Measurements from ENCODE around the gene ARHGAP45. TPM values are rescaled to one million over a fixed set of nuclear protein-coding genes. Genes with fewer than 3 reads are reported as not detected.

ARHGAP45 gene
- total and polyA plus RNA-seq, 9 of the 15 experiments (the other 6 are each of a cell fraction or from before 2014, with no cell fraction given) = 0.08 to 22.1 (median 4.2) TPM

DNA sequence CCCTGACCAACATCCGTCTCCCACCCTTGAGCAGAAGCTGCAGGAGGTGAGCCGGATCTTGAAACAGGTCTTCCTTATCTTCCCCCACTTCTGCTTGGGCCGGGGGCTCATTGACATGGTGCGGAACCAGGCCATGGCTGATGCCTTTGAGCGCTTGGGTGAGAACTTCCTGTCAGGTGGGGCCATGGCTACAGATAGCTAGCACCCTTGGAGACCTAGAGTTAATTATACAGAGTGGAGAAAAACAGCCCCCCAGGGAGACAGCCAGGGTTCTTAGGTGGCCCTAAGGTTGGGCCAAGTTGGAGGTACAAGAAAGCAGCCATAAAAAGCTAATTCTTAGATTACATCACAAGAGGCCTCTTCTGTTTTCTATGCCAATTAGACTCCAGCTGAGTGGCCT, 8.9 kb upstream of the ARHGAP45 start:
- intact Hi-C loops (cut with micrococcal nuclease) = no loop called here
- CTCF ChIA-PET (ENCODE audit: low intra/inter-chr PET ratio) = no interaction called here

More for the DNA sequence above, 8.9 kb upstream of the ARHGAP45 start:
- in situ Hi-C loops (cut with MboI) = no loop called here
- TF ChIP-seq SPI1 (IDR thresholded peaks at IDR 0.05; ENCODE audit: borderline replicate concordance, low read depth, low read length) (no peak), ZNF239 (CRISPR knock-in tag; IDR thresholded peaks at IDR 0.05) (no peak), SAFB (IDR thresholded peaks at IDR 0.05; ENCODE audit: borderline replicate concordance, low read depth, low read length) (no peak), LCOR (CRISPR knock-in tag; IDR thresholded peaks at IDR 0.05) (no peak)
- TF ChIP-seq, protein P1, sequence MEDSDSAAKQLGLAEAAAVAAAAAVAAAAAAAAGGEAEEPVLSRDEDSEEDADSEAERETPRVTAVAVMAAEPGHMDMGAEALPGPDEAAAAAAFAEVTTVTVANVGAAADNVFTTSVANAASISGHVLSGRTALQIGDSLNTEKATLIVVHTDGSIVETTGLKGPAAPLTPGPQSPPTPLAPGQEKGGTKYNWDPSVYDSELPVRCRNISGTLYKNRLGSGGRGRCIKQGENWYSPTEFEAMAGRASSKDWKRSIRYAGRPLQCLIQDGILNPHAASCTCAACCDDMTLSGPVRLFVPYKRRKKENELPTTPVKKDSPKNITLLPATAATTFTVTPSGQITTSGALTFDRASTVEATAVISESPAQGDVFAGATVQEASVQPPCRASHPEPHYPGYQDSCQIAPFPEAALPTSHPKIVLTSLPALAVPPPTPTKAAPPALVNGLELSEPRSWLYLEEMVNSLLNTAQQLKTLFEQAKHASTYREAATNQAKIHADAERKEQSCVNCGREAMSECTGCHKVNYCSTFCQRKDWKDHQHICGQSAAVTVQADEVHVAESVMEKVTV (CRISPR knock-in tag; IDR thresholded peaks at IDR 0.05) = no peak
- TF ChIP-seq, protein P2, sequence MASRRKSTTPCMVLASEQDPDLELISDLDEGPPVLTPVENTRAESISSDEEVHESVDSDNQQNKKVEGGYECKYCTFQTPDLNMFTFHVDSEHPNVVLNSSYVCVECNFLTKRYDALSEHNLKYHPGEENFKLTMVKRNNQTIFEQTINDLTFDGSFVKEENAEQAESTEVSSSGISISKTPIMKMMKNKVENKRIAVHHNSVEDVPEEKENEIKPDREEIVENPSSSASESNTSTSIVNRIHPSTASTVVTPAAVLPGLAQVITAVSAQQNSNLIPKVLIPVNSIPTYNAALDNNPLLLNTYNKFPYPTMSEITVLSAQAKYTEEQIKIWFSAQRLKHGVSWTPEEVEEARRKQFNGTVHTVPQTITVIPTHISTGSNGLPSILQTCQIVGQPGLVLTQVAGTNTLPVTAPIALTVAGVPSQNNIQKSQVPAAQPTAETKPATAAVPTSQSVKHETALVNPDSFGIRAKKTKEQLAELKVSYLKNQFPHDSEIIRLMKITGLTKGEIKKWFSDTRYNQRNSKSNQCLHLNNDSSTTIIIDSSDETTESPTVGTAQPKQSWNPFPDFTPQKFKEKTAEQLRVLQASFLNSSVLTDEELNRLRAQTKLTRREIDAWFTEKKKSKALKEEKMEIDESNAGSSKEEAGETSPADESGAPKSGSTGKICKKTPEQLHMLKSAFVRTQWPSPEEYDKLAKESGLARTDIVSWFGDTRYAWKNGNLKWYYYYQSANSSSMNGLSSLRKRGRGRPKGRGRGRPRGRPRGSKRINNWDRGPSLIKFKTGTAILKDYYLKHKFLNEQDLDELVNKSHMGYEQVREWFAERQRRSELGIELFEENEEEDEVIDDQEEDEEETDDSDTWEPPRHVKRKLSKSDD (conservative IDR thresholded peaks at IDR 0.05; ENCODE audit: low read length) = no peak
- TF ChIP-seq, protein P3, sequence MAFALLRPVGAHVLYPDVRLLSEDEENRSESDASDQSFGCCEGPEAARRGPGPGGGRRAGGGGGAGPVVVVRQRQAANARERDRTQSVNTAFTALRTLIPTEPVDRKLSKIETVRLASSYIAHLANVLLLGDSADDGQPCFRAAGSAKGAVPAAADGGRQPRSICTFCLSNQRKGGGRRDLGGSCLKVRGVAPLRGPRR (CRISPR knock-in tag; IDR thresholded peaks at IDR 0.05) = no peak
- TF ChIP-seq, protein P4, sequence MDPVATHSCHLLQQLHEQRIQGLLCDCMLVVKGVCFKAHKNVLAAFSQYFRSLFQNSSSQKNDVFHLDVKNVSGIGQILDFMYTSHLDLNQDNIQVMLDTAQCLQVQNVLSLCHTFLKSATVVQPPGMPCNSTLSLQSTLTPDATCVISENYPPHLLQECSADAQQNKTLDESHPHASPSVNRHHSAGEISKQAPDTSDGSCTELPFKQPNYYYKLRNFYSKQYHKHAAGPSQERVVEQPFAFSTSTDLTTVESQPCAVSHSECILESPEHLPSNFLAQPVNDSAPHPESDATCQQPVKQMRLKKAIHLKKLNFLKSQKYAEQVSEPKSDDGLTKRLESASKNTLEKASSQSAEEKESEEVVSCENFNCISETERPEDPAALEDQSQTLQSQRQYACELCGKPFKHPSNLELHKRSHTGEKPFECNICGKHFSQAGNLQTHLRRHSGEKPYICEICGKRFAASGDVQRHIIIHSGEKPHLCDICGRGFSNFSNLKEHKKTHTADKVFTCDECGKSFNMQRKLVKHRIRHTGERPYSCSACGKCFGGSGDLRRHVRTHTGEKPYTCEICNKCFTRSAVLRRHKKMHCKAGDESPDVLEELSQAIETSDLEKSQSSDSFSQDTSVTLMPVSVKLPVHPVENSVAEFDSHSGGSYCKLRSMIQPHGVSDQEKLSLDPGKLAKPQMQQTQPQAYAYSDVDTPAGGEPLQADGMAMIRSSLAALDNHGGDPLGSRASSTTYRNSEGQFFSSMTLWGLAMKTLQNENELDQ (CRISPR knock-in tag; IDR thresholded peaks at IDR 0.05; ENCODE audit: borderline replicate concordance) = no peak
- H4K20me1 ChIP-seq (replicated peaks; ENCODE audit: control insufficient read depth, insufficient read depth, low read length) = 0 out of 2 replicates have a peak, but pooled peaks cover 4% of the 10 kb centered on the region
- 77% methylated on average over 4 of the region's 5 CpGs for WGBS (ENCODE audit: insufficient coverage, low coverage, missing lambda C conversion rate)
- H3K27ac ChIP-seq (ENCODE audit: extremely low read depth, low read depth, low read length) = no peak overlapping the region
- POLR2A ChIA-PET = interaction anchor here (0.6 to 1.1 kb wide), 4 partner anchors 10 to 162 kb away, joined by 3 to 4 read pairs (median 4); partner anchors contain the start of gene RNU6-2
- DNase-seq (ENCODE audit: extremely low read depth in 1 of 4, low spot score in 3 of 4) (no peak), ATAC-seq (no peak), FAIRE-seq (no peak)
- H3K9me1 ChIP-seq (ENCODE audit: control insufficient read depth, insufficient read depth, low read length) = no peaks in the 10 kb centered on the region
- no peaks in the 10 kb centered on the region for H3K79me2 ChIP-seq (ENCODE audit: control insufficient read depth, insufficient read depth, low read length)
- BruUV-seq (replicated peaks) = no TSS peak
- H3K4me1 ChIP-seq (replicated peaks in 1 of 2; ENCODE audit: control insufficient read depth in 2 of 2, insufficient read depth in 2 of 2, low read length in 2 of 2) = peaks cover 0 to 41% of the 10 kb centered on the region in 2 experiments; a peak in 2 of 5 replicates
- H2AFZ ChIP-seq (ENCODE audit: low read depth, low read length) = no peak overlapping the region
- H3K27me3 ChIP-seq (ENCODE audit: control insufficient read depth in 2 of 2, insufficient read depth in 2 of 2, low read length in 2 of 2) = no peaks in the 10 kb centered on the region
- H3K4me2 ChIP-seq (ENCODE audit: insufficient read depth, low read length) = no peak overlapping the region
- no peaks in the 10 kb centered on the region for H3K9me3 ChIP-seq (replicated peaks; ENCODE audit: control insufficient read depth, insufficient read depth, low read depth, low read length)
- no peak overlapping the region for H3K4me3 ChIP-seq
- H3K36me3 ChIP-seq (ENCODE audit: control insufficient read depth, insufficient read depth, low read length) = peaks cover 76% of the 10 kb centered on the region
- H3K9ac ChIP-seq (ENCODE audit: insufficient read depth in 1 of 2, low read depth in 2 of 2, low read length in 2 of 2) = no peak overlapping the region
